ENCODE measurements around the gene THPO. TPM values are rescaled to one million over a fixed set of nuclear protein-coding genes. Genes with fewer than 3 reads are reported as not detected.

Gene THPO
- total and polyA plus RNA-seq, 2 donors (not counting 3 experiments of a cell fraction or from before 2014, with no cell fraction given), result 0.08 TPM; not detected in 1

DNA sequence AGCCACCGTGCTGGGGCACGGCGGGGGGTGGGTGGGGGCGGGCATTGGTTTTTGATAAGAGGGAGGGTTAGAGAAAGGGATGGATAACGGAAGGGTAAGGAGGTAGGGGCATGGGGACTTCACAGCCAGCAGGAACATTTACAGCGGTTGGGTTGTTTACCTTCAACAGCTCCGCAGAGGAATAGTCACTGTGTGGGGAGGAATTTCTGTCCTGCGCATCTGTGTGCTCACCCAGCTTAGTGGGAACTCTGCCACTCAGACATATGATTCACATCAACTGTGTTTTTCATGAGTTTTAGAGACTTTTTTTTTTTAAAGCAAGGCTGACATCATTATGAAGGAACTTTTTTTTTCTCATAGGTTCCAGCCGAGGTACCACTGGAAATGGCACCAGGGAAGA lies 21.4 kb upstream of the THPO start:
- H3K4me2 ChIP-seq (ENCODE audit: insufficient read depth, low read length), result no peak overlapping the region
- peaks cover 17% of the 10 kb centered on the region in 2 experiments for H3K27me3 ChIP-seq (ENCODE audit: control insufficient read depth in 2 of 2, insufficient read depth in 2 of 2, low read length in 2 of 2)
- H3K9me1 ChIP-seq (replicated peaks; ENCODE audit: control insufficient read depth, extremely low read depth, insufficient read depth, low read length), result no peaks in the 10 kb centered on the region
- TF ChIP-seq, protein P1, sequence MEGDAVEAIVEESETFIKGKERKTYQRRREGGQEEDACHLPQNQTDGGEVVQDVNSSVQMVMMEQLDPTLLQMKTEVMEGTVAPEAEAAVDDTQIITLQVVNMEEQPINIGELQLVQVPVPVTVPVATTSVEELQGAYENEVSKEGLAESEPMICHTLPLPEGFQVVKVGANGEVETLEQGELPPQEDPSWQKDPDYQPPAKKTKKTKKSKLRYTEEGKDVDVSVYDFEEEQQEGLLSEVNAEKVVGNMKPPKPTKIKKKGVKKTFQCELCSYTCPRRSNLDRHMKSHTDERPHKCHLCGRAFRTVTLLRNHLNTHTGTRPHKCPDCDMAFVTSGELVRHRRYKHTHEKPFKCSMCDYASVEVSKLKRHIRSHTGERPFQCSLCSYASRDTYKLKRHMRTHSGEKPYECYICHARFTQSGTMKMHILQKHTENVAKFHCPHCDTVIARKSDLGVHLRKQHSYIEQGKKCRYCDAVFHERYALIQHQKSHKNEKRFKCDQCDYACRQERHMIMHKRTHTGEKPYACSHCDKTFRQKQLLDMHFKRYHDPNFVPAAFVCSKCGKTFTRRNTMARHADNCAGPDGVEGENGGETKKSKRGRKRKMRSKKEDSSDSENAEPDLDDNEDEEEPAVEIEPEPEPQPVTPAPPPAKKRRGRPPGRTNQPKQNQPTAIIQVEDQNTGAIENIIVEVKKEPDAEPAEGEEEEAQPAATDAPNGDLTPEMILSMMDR (IDR thresholded peaks at IDR 0.05; ENCODE audit: extremely low read depth in 1 of 2, insufficient read depth in 1 of 2, low read depth in 1 of 2, low read length in 2 of 2), result no peak
- no peak for TF ChIP-seq MYC (IDR thresholded peaks at IDR 0.05; ENCODE audit: low read depth, low read length)
- no peak for TF ChIP-seq EZH2 (IDR thresholded peaks at IDR 0.05; ENCODE audit: borderline replicate concordance, low read depth, low read length, severe bottlenecking)
- no peak for TF ChIP-seq GATA2 (IDR thresholded peaks at IDR 0.05; ENCODE audit: insufficient read depth, insufficient read length, low read depth, low read length)
- TF ChIP-seq JUN (IDR thresholded peaks at IDR 0.05; ENCODE audit: borderline replicate concordance, insufficient read depth, insufficient read length, low read depth), result no peak
- TF ChIP-seq, protein P2, sequence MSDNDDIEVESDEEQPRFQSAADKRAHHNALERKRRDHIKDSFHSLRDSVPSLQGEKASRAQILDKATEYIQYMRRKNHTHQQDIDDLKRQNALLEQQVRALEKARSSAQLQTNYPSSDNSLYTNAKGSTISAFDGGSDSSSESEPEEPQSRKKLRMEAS (IDR thresholded peaks at IDR 0.05; ENCODE audit: insufficient read depth, insufficient read length), result no peak
- no peak for TF ChIP-seq POLR2A (IDR thresholded peaks at IDR 0.05; ENCODE audit: low read depth, low read length)
- no peak for TF ChIP-seq POLR2AphosphoS5 (IDR thresholded peaks at IDR 0.05; ENCODE audit: insufficient read depth, low read depth, low read length)
- no peak for TF ChIP-seq FOS (IDR thresholded peaks at IDR 0.05; ENCODE audit: borderline replicate concordance, insufficient read depth, low read length)
- H3K36me3 ChIP-seq (ENCODE audit: control insufficient read depth in 2 of 2, extremely low read depth in 1 of 2, insufficient read depth in 2 of 2, low read length in 2 of 2), result no peaks in the 10 kb centered on the region
- ChIA-PET CTCF (interaction anchor here (0.6 kb wide), 1 partner anchor 28 kb away, joined by 4 read pairs; no protein-coding TSS in a partner anchor), POLR2A (no interaction called here)
- dilution Hi-C loops (cut with MboI; ENCODE audit: extremely low pct_ligation_motif_present, low sequenced_read_pairs), result no loop called here
- H3K9me3 ChIP-seq (replicated peaks; ENCODE audit: control insufficient read depth, insufficient read depth, low read length), result no peaks in the 10 kb centered on the region
- no peak overlapping the region for H3K9ac ChIP-seq (replicated peaks; ENCODE audit: extremely low read depth, insufficient read depth, low read length)
- H3K4me1 ChIP-seq (ENCODE audit: control insufficient read depth, extremely low read depth, insufficient read depth, low read length), result no peaks in the 10 kb centered on the region
- no peaks in the 10 kb centered on the region for H3K79me2 ChIP-seq (ENCODE audit: control insufficient read depth, insufficient read depth, low read length)
- no TSS peak for BruUV-seq (replicated peaks)
- no peaks in the 10 kb centered on the region for H4K20me1 ChIP-seq (replicated peaks; ENCODE audit: control insufficient read depth, extremely low read depth, insufficient read depth, low read length)
- intact Hi-C loops (cut with micrococcal nuclease), result no loop called here
- H3K4me3 ChIP-seq (replicated peaks in 1 of 3; ENCODE audit: insufficient read depth in 1 of 3, low read depth in 1 of 3, low read length in 3 of 3), result no peak overlapping the region
- no peak for FAIRE-seq
- DNase-seq (ENCODE audit: low read depth, low spot score), result no peak
- no peak overlapping the region for H3K27ac ChIP-seq (ENCODE audit: insufficient read depth, low read depth, low read length)
- H2AFZ ChIP-seq (ENCODE audit: low read depth, low read length), result no peak overlapping the region

Data from endothelial cell of umbilical vein (primary cell).